Transverse colon (tissue), 4 donors: ENCODE results near the gene SPAG17. TPM values are rescaled to one million over a fixed set of nuclear protein-coding genes. Genes with fewer than 3 reads are reported as not detected.

Experiments used
- DNase-seq: peaks from one replicate; pipeline ENCODE4 v3.0.0-alpha.2; 2019
- H3K27ac ChIP-seq, 4 donors: fragments of 200-600 bp; sonication (generic); 2 replicates each; pipeline ENCODE4 v1.5.1; 2016 to 2018; ENCODE audit warnings: inconsistent platforms in 4 of 4
- H3K27me3 ChIP-seq: fragments of 200-600 bp; sonication (generic); 2 replicates; pipeline ENCODE4 v1.5.1; 2017; ENCODE audit warnings: inconsistent platforms
- H3K36me3 ChIP-seq, 4 donors: fragments of 200-600 bp; sonication (generic); 2 replicates each; pipeline ENCODE4 v1.5.1; 2017 to 2019; ENCODE audit warnings: inconsistent platforms in 4 of 4
- H3K4me1 ChIP-seq, 4 donors: fragments of 200-600 bp; sonication (generic); 2 replicates each; pipeline ENCODE4 v1.5.1; 2017 to 2020; ENCODE audit warnings: inconsistent platforms in 4 of 4
- H3K4me3 ChIP-seq, 4 donors: fragments of 200-600 bp; sonication (generic); 1 replicate in 1 of 4; 2 replicates in 3 of 4; pipeline versions ENCODE4 v1.5.1 to v1.6.1; 2017 to 2019; ENCODE audit warnings: inconsistent platforms in 4 of 4
- H3K9me3 ChIP-seq, 2 donors: fragments of 200-600 bp; sonication (generic); 2 replicates each; pipeline ENCODE4 v1.5.1; 2017 to 2019; ENCODE audit warnings: inconsistent platforms in 2 of 2
- CTCF ChIP-seq, 5 experiments: fragments of 200-600 bp in 3 of 5; fragments of 450-650 bp in 2 of 5; sonication (generic) in 3 of 5; IDR thresholded peaks; 1 replicate in 2 of 5; 2 replicates in 3 of 5; pipeline ENCODE4 v1.5.1; 2016 to 2017; ENCODE audit warnings: antibody characterized with exemption in 5 of 5, inconsistent platforms in 3 of 5, mild to moderate bottlenecking in 2 of 5, moderate library complexity in 1 of 5
- EP300 ChIP-seq: sonication (generic); formaldehyde crosslinking; IDR thresholded peaks from one replicate; pipeline ENCODE4 v1.6.1; 2017; ENCODE audit warnings: antibody characterized with exemption, low read depth
- POLR2A ChIP-seq: fragments of 450-650 bp; IDR thresholded peaks from one replicate; pipeline ENCODE4 v1.6.1; 2016; ENCODE audit warnings: antibody characterized with exemption, mild to moderate bottlenecking, moderate library complexity
- POLR2AphosphoS5 ChIP-seq, 3 donors: sonication (generic); formaldehyde crosslinking; IDR thresholded peaks; one replicate each; pipeline ENCODE4 v1.6.1; 2016; ENCODE audit warnings: antibody characterized with exemption in 3 of 3
- WGBS, 2 donors: methylation state at CpG; one replicate each; pipeline ENCODE4 v1.1.5; 2018; ENCODE audit warnings: low coverage in 1 of 2; 5-methylcytosine and 5-hydroxymethylcytosine counted together
- in situ Hi-C, 4 donors: fragments of 200-750 bp; cut with MboI; loops; one replicate each; pipeline versions ENCODE4 v1.15.0 to v1.15.1; 2017; ENCODE audit warnings: low sequenced_read_pairs in 3 of 4, low pct_ligation_motif_present in 1 of 4, low pct_unique_long_range_greater_than_20kb in 1 of 4
- intact Hi-C: fragments of 100-400 bp; cut with DNase I; formaldehyde crosslinking; loops from one replicate; pipeline ENCODE4 v1.15.1; 2023; ENCODE audit warnings: low total_unique reads
- total RNA-seq, 4 donors: library from RNA; depleted of rRNA; stranded (reverse); fragments of >200 nt; gene quantifications; one replicate each; pipeline ENCODE4 v1.1.0, GENCODE V29; 2016

SPAG17 gene
- total RNA-seq, 4 donors from 2014 or later, result not detected

DNA sequence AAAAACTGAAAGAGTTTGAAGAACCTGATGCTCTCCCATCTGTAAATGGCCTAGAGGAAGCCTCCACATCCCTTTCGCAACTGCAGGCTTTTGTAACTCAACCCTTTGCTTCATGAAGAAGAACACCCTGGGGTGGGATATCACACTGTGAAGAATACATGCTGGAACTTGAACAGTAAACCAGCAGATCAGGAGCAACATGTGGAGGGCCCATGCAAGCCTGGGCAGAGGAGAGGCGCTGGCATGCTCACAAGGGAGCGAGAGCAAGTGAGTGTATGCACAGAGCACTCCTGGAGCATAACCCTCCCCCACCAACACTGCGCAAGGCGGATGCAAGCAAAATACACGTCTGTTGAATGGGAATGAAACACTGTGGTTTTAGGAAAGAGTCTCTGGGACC, 24.6 kb upstream of the SPAG17 start:
- in situ Hi-C loops, result no loop called here
- Histone ChIP-seq H3K27me3 (no peaks in the 10 kb centered on the region), H3K4me1 (no peaks in the 10 kb centered on the region), H3K9me3 (no peaks in the 10 kb centered on the region), H3K36me3 (no peaks in the 10 kb centered on the region), H3K4me3 (no peak overlapping the region), H3K27ac (no peak overlapping the region)
- 79 to 100% methylated on average over 1 to 6 of the region's 6 CpGs for WGBS, 2 donors
- TF ChIP-seq EP300 (no peak), CTCF (IDR thresholded peaks at IDR 0.05) (no peak), POLR2A (no peak), POLR2AphosphoS5 (IDR thresholded peaks at IDR 0.05) (no peak)
- intact Hi-C loops, result no loop called here
- no peak for DNase-seq

- Histone ChIP-seq H3K4me1 (no peaks in the 10 kb centered on the region), H3K36me3 (no peaks in the 10 kb centered on the region), H3K9me3 (no peaks in the 10 kb centered on the region), H3K4me3 (no peak overlapping the region), H3K27ac (no peak overlapping the region), H3K27me3 (no peaks in the 10 kb centered on the region)
- in situ Hi-C loops (no loop called here), intact Hi-C loops (no loop called here)
- DNase-seq, result no peak
- no peak for TF ChIP-seq POLR2A
These were observed 21.9 kb upstream of the SPAG17 start for GRCh38 chr1:118206966-118207365.

GRCh38 chr1:118204648-118205047, 19.6 kb upstream of the SPAG17 start:
- no peak for DNase-seq
- in situ Hi-C loops (no loop called here), intact Hi-C loops (no loop called here)
- H3K27me3 ChIP-seq, result no peaks in the 10 kb centered on the region
- H3K4me3 ChIP-seq, result no peak overlapping the region
- H3K9me3 ChIP-seq, result no peaks in the 10 kb centered on the region
- no peaks in the 10 kb centered on the region for H3K36me3 ChIP-seq
- no peak for TF ChIP-seq EP300
- TF ChIP-seq POLR2AphosphoS5 (IDR thresholded peaks at IDR 0.05), result no peak
- TF ChIP-seq CTCF (IDR thresholded peaks at IDR 0.05), result no peak
- no peak for TF ChIP-seq POLR2A
- no peaks in the 10 kb centered on the region for H3K4me1 ChIP-seq
- no peak overlapping the region for H3K27ac ChIP-seq

DNA sequence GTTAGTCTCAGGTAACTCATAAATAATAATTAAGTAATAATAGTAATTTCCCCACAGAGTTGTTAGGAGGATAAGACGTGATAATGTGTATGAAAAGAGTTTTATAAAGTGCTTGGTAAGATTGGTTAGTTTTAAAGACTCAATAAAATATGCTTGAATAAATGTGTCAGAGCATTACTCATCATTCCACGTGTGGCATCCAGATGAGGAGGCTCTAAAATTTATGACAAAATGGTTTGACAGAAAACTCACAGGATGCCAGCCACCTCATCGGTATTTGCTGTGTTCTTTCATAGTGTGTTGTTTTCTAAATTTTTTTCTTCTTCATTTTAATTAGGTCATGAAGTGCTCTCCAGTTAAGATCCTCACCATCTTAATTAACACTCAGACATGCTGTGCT, 19.1 kb upstream of the SPAG17 start:
- intact Hi-C loops (no loop called here), in situ Hi-C loops (no loop called here)

More for the DNA sequence above, 19.1 kb upstream of the SPAG17 start:
- no peak for DNase-seq
- Histone ChIP-seq H3K4me3 (no peak overlapping the region), H3K27ac (no peak overlapping the region), H3K36me3 (no peaks in the 10 kb centered on the region), H3K4me1 (no peaks in the 10 kb centered on the region), H3K9me3 (no peaks in the 10 kb centered on the region), H3K27me3 (no peaks in the 10 kb centered on the region)
- TF ChIP-seq POLR2AphosphoS5 (IDR thresholded peaks at IDR 0.05), result no peak
- no peak for TF ChIP-seq EP300
- no peak for TF ChIP-seq CTCF (IDR thresholded peaks at IDR 0.05)
- TF ChIP-seq POLR2A, result no peak
- WGBS, 2 donors, result 61 to 75% methylated on average over 3 of the region's 3 CpGs
